Activated naive CD4-positive, alpha-beta T cell treated with anti-CD3 and anti-CD28 coated beads, Interleukin-2, amount 10 ng/mL, durations not matched to agents 7 days and 5 days (primary cell): Measurements from ENCODE around the gene LCN15.

ENCODE experiments used
- CTCF ChIA-PET: fragments of 350-600 bp; sonication (Branson Sonifier 250); formaldehyde crosslinking; loops from one replicate; lab custom pipeline; 2021; ENCODE audit warnings: antibody characterized with exemption; lab: Charles Lee
- DNase-seq: peaks from one replicate; pipeline ENCODE4 v3.0.0-alpha.2; 2020
- H3K27ac Mint-ChIP-seq: one replicate; pipeline ENCODE4 v1.8.0; 2021; ENCODE audit warnings: mild to moderate bottlenecking, moderate library complexity, mixed read lengths
- H3K27me3 Mint-ChIP-seq: one replicate; pipeline ENCODE4 v1.8.0; 2021; ENCODE audit warnings: mild to moderate bottlenecking, mixed read lengths
- H3K36me3 Mint-ChIP-seq: one replicate; pipeline ENCODE4 v1.8.0; 2021; ENCODE audit warnings: mixed read lengths
- H3K4me1 Mint-ChIP-seq: one replicate; pipeline ENCODE4 v1.8.0; 2021; ENCODE audit warnings: mixed read lengths
- H3K4me3 Mint-ChIP-seq: one replicate; pipeline ENCODE4 v1.8.0; 2021; ENCODE audit warnings: mild to moderate bottlenecking, moderate library complexity, mixed read lengths
- H3K9me3 Mint-ChIP-seq: one replicate; pipeline ENCODE4 v1.8.0; 2021; ENCODE audit warnings: mixed read lengths

The LCN15 gene

DNA sequence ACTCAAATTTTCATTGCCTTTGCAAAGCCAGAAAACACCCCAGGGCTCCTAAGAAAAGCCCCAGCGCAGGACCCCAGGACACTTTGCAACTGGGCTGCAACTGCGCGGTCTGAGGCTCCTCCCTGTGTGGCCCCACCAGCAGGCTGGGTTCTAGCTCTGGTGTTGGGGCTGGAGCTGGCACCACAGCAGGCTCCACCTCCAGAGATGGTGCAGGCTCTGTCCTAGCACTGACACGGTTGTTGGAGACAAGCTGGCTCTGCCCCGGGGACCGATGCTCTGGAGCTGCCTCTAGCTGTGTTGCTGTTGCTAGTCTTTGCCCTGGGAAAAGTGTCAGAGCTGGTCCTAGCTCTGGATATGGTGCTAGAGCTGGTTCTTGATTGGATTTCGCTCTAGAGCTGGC, 35.2 kb downstream of the LCN15 start:
- CTCF ChIA-PET: interaction anchor here (0.6 to 3.2 kb wide), 13 partner anchors 10 to 450 kb away, joined by 3 to 13 read pairs (median 4); partner anchors contain the start of genes LCN10, LCN6 and LCN8
- peaks cover 17% of the 10 kb centered on the region for H3K27me3 Mint-ChIP-seq
- peak overlapping the region; percentile 63 for H3K4me3 Mint-ChIP-seq
- H3K27ac Mint-ChIP-seq: no peak overlapping the region
- peaks cover 26% of the 10 kb centered on the region for H3K36me3 Mint-ChIP-seq
- peaks cover 29% of the 10 kb centered on the region for H3K4me1 Mint-ChIP-seq
- DNase-seq: no peak
- no peaks in the 10 kb centered on the region for H3K9me3 Mint-ChIP-seq

GRCh38 chr9:136728548-136729123, 35.7 kb downstream of the LCN15 start:
- Mint-ChIP-seq H3K36me3 (peaks cover 30% of the 10 kb centered on the region), H3K27me3 (peaks cover 15% of the 10 kb centered on the region), H3K4me1 (peaks cover 33% of the 10 kb centered on the region), H3K4me3 (peak overlapping the region; percentile 63), H3K9me3 (no peaks in the 10 kb centered on the region), H3K27ac (no peak overlapping the region)
- CTCF ChIA-PET: interaction anchor here (1.0 to 3.2 kb wide), 10 partner anchors 10 to 57 kb away, joined by 3 to 13 read pairs (median 4); partner anchors contain the start of genes LCN6 and LCN8
- no peak for DNase-seq

DNA sequence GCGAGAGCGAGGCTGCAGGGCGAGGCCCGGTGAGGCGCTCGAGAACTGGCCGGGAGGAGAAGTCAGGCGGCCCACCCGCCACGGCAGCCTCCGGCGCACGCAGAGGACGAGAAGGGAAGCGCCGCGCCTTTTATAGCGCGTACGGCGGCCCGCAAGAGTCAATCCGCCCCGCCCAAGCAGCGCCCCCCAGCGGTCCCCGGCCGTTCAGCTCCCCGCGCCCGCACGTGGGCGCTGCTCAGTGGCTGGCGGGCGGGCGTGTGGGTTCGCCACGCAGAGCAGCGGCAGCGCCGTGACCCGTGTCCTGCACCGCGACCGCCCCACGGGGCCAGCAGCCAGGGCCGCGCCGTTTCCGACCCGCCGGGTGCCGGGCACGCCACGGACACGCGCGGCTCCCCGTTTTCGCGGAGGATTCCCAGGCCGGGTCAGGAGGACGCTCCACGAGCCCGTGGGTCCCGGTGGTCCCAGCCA, 36.2 kb downstream of the LCN15 start:
- H3K4me1 Mint-ChIP-seq: peaks cover 34% of the 10 kb centered on the region
- no peak overlapping the region for H3K27ac Mint-ChIP-seq
- H3K27me3 Mint-ChIP-seq: peaks cover 10% of the 10 kb centered on the region
- peaks cover 32% of the 10 kb centered on the region for H3K36me3 Mint-ChIP-seq
- CTCF ChIA-PET: interaction anchor here (1.0 to 3.2 kb wide), 3 partner anchors 9 to 38 kb away, joined by 3 to 13 read pairs (median 4); no protein-coding TSS in a partner anchor
- DNase-seq: peak; percentile 92
- peak overlapping the region; percentile 92 for H3K4me3 Mint-ChIP-seq
- no peaks in the 10 kb centered on the region for H3K9me3 Mint-ChIP-seq

DNA sequence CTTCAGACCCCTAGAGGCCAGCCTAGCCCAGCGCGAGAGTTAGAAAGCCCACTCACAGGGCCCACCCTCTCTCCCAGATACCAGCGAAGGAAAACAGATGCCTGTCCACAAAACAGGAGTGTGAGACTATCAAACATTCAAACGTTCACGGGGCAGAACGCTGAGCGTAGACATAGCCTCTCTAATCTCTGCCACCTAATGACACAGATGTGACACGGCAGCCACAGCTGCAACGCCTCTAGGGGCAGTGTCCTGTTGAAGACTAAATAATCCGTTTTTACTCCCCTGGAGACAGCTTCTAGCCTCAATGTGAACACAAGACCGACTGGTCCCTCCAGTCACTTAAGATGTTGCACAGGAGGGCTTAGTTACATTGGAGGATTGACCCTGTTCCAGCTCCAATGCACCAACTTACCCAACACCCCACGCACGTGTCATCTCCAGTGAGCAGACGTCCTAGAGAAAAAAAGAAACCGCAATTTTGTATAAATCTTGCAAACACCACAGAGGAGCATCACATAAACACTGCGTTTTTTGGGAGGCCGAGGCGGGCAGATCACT, 37.6 kb downstream of the LCN15 start:
- Mint-ChIP-seq H3K36me3 (peaks cover 32% of the 10 kb centered on the region), H3K27me3 (peaks cover 5% of the 10 kb centered on the region), H3K4me1 (peaks cover 32% of the 10 kb centered on the region), H3K4me3 (peak overlapping the region; percentile 92), H3K27ac (peak overlapping the region; percentile 92), H3K9me3 (no peaks in the 10 kb centered on the region)
- CTCF ChIA-PET: interaction anchor here (0.6 to 3.2 kb wide), 10 partner anchors 8 to 514 kb away, joined by 3 to 13 read pairs (median 5); no protein-coding TSS in a partner anchor
- peak; percentile 75 for DNase-seq

GRCh38 chr9:136726118-136726517, 38.2 kb downstream of the LCN15 start:
- CTCF ChIA-PET: interaction anchor here (1.3 to 1.9 kb wide), 5 partner anchors 10 to 54 kb away, joined by 4 to 7 read pairs (median 5); no protein-coding TSS in a partner anchor
- peak overlapping the region; percentile 92 for H3K27ac Mint-ChIP-seq

DNA sequence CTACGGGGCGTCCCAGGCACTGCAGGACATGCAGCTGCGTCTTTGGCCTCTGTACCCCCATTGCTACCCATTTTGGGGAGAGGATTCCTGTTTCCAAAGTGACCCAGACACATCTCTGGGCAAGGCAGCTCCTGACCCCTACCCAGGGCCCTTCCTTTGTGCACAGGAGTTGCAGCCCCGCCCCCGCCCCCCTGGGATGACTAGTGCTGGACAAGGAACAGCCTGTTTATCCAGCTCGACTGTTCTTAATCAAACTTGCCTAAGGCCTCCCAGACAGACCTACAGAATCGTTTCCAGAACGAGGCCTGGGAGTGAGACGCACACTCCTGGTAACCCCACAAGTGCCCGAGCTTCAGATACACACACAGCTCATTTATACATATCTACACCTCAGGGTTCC, 38.7 kb downstream of the LCN15 start:
- no peak for DNase-seq
- H3K9me3 Mint-ChIP-seq: no peaks in the 10 kb centered on the region
- H3K4me1 Mint-ChIP-seq: peaks cover 32% of the 10 kb centered on the region
- no peak overlapping the region for H3K4me3 Mint-ChIP-seq
- H3K27ac Mint-ChIP-seq: peak overlapping the region; percentile 49
- CTCF ChIA-PET: interaction anchor here (1.9 kb wide), 1 partner anchor 11 kb away, joined by 5 read pairs; no protein-coding TSS in a partner anchor
- H3K36me3 Mint-ChIP-seq: peaks cover 34% of the 10 kb centered on the region
- H3K27me3 Mint-ChIP-seq: peaks cover 5% of the 10 kb centered on the region

More at GRCh38 chr9:136726118-136726517, 38.2 kb downstream of the LCN15 start:
- Mint-ChIP-seq H3K4me1 (peaks cover 32% of the 10 kb centered on the region), H3K36me3 (peaks cover 33% of the 10 kb centered on the region), H3K4me3 (peak overlapping the region; percentile 92), H3K27me3 (peaks cover 5% of the 10 kb centered on the region), H3K9me3 (no peaks in the 10 kb centered on the region)
- DNase-seq: no peak

- peaks cover 32% of the 10 kb centered on the region for H3K4me1 Mint-ChIP-seq
Measured at GRCh38 chr9:136724772-136725171, 39.5 kb downstream of the LCN15 start.

GRCh38 chr9:136723989-136724388, 40.3 kb downstream of the LCN15 start:
- H3K36me3 Mint-ChIP-seq: peaks cover 34% of the 10 kb centered on the region
- CTCF ChIA-PET: no interaction called here
- peaks cover 5% of the 10 kb centered on the region for H3K27me3 Mint-ChIP-seq
- H3K27ac Mint-ChIP-seq: no peak overlapping the region
- H3K9me3 Mint-ChIP-seq: no peaks in the 10 kb centered on the region
- H3K4me1 Mint-ChIP-seq: peaks cover 26% of the 10 kb centered on the region
- no peak overlapping the region for H3K4me3 Mint-ChIP-seq
- DNase-seq: no peak

More at GRCh38 chr9:136724772-136725171, 39.5 kb downstream of the LCN15 start:
- Mint-ChIP-seq H3K27me3 (peaks cover 5% of the 10 kb centered on the region), H3K4me3 (no peak overlapping the region), H3K36me3 (peaks cover 34% of the 10 kb centered on the region), H3K9me3 (no peaks in the 10 kb centered on the region), H3K27ac (no peak overlapping the region)
- no peak for DNase-seq
- CTCF ChIA-PET: no interaction called here

GRCh38 chr9:136723362-136723976, 40.8 kb downstream of the LCN15 start:
- Mint-ChIP-seq H3K27ac (no peak overlapping the region), H3K27me3 (peaks cover 7% of the 10 kb centered on the region), H3K9me3 (no peaks in the 10 kb centered on the region), H3K4me1 (peaks cover 26% of the 10 kb centered on the region), H3K36me3 (peaks cover 34% of the 10 kb centered on the region), H3K4me3 (no peak overlapping the region)
- CTCF ChIA-PET: no interaction called here
- no peak for DNase-seq

GRCh38 chr9:136722969-136723356, 41.4 kb downstream of the LCN15 start:
- CTCF ChIA-PET: no interaction called here
- peaks cover 26% of the 10 kb centered on the region for H3K4me1 Mint-ChIP-seq
- DNase-seq: no peak

GRCh38 chr9:136722093-136722968, 42.0 kb downstream of the LCN15 start:
- DNase-seq: no peak
- Mint-ChIP-seq H3K27me3 (peaks cover 5% of the 10 kb centered on the region), H3K4me1 (peaks cover 26% of the 10 kb centered on the region), H3K36me3 (peaks cover 32% of the 10 kb centered on the region), H3K27ac (no peak overlapping the region), H3K4me3 (no peak overlapping the region), H3K9me3 (no peaks in the 10 kb centered on the region)
- CTCF ChIA-PET: no interaction called here

More at GRCh38 chr9:136722969-136723356, 41.4 kb downstream of the LCN15 start:
- no peaks in the 10 kb centered on the region for H3K9me3 Mint-ChIP-seq
- H3K27ac Mint-ChIP-seq: no peak overlapping the region
- peaks cover 34% of the 10 kb centered on the region for H3K36me3 Mint-ChIP-seq
- H3K4me3 Mint-ChIP-seq: no peak overlapping the region
- H3K27me3 Mint-ChIP-seq: peaks cover 8% of the 10 kb centered on the region

DNA sequence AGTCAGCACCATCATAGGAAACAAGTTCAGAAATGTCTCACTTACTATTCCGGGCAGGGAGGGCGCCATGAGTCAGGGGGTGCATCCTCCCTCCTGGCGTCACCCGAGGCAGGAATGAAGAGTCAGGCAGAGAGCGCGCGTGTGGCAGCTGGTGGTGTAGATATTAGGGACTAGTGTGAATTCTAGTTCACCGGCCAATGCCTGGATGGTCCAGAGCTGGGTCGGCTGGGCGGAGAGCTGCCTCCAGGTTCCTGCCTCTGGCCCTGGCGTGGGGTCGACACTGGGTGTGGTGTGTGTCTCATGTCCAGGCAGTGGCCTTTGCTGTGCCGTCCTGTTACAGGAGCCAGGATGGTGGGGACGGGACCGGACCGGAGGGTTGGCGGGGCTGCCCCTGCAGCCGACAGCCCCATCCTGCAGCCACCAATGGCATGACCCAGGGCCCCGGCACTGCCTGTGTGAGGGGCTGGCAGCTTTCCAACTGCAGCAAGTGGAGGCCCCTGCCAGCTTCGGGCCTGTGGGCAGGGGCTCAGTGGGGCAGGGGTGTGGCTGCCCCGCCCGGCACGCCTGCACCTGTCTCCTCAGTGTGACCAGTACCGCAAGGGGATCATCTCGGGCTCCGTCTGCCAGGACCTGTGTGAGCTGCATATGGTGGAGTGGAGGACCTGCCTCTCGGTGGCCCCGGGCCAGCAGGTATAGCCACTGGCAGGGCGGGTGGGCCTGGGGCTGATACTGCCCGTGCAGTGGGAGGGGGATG, 42.8 kb downstream of the LCN15 start:
- Mint-ChIP-seq H3K36me3 (peaks cover 27% of the 10 kb centered on the region), H3K4me3 (no peak overlapping the region), H3K9me3 (no peaks in the 10 kb centered on the region), H3K27ac (no peak overlapping the region), H3K4me1 (peaks cover 22% of the 10 kb centered on the region), H3K27me3 (peaks cover 3% of the 10 kb centered on the region)
- DNase-seq: no peak
- CTCF ChIA-PET: no interaction called here

DNA sequence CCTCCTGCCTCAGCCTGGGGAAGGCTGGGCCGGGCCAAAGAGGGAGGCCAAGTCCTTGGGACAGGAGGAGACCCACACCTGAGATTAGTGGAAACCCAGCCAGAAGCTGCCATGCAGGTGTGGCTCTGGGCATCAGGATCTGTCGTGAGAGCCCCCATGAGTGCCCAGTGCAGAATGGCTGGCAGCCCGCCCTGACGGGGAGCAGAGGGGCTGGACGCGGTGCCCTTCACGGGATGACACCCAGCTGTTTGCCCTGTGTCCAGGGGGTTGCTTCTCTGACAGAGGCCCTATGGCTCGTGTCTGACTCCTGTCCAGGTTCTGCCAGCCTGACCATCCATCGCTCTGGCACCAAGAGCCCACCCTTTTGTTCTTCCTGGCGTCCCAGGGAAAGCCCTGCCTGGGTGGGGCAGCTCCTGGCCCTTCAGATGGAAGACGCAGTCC, 43.4 kb downstream of the LCN15 start:
- Mint-ChIP-seq H3K27ac (no peak overlapping the region), H3K27me3 (peaks cover 7% of the 10 kb centered on the region), H3K4me1 (peaks cover 16% of the 10 kb centered on the region), H3K36me3 (peaks cover 22% of the 10 kb centered on the region), H3K4me3 (no peak overlapping the region), H3K9me3 (no peaks in the 10 kb centered on the region)
- DNase-seq: no peak
- CTCF ChIA-PET: interaction anchor here (3.4 kb wide), 1 partner anchor 7 kb away, joined by 13 read pairs; no protein-coding TSS in a partner anchor
